Vagina (tissue), 2 donors: ENCODE measurements around the gene GMPPA. TPM values are rescaled to one million over a fixed set of nuclear protein-coding genes. Genes with fewer than 3 reads are reported as not detected.

Source experiments
- DNase-seq, 2 donors: peaks; one replicate each; pipeline ENCODE4 v3.0.0-alpha.2; 2017; ENCODE audit errors: extremely low spot score in 2 of 2
- H3K27ac ChIP-seq: fragments of 200-600 bp; sonication (generic); one replicate; pipeline ENCODE4 v1.5.1; 2019
- H3K27me3 ChIP-seq: fragments of 200-600 bp; sonication (generic); one replicate; pipeline ENCODE4 v1.5.1; 2019
- H3K36me3 ChIP-seq, 2 donors: fragments of 200-600 bp; sonication (generic); one replicate each; pipeline ENCODE4 v1.5.1; 2017 to 2019
- H3K4me1 ChIP-seq: fragments of 200-600 bp; sonication (generic); one replicate; pipeline ENCODE4 v1.5.1; 2019
- H3K4me3 ChIP-seq, 2 donors: fragments of 200-600 bp; sonication (generic); 1 replicate in 1 of 2; 2 replicates in 1 of 2; pipeline ENCODE4 v1.5.1; 2016 to 2019
- H3K9me3 ChIP-seq: fragments of 200-600 bp; sonication (generic); one replicate; pipeline ENCODE4 v1.5.1; 2019
- POLR2A ChIP-seq, 2 donors: fragments of 450-650 bp; IDR thresholded peaks; one replicate each; pipeline ENCODE4 v1.6.1; 2017; ENCODE audit warnings: antibody characterized with exemption in 2 of 2, mild to moderate bottlenecking in 2 of 2, moderate library complexity in 2 of 2
- POLR2AphosphoS5 ChIP-seq, 2 donors: sonication (generic); formaldehyde crosslinking; IDR thresholded peaks; one replicate each; pipeline ENCODE4 v1.9.0; 2017; ENCODE audit warnings: antibody characterized with exemption in 2 of 2, mild to moderate bottlenecking in 2 of 2, low read depth in 1 of 2; ENCODE audit not compliant: insufficient read depth in 1 of 2
- intact Hi-C: fragments of 100-400 bp; cut with DNase I; formaldehyde crosslinking; loops from one replicate; pipeline ENCODE4 v1.15.1; 2023
- total RNA-seq: library from RNA; depleted of rRNA; stranded (reverse); fragments of >200 nt; gene quantifications from one replicate; pipeline ENCODE4 v1.2.3, GENCODE V29; 2016
- TF ChIP-seq, protein P1 (sequence below), 3 experiments: fragments of 450-650 bp in 2 of 3; fragments of 200-600 bp in 1 of 3; sonication (generic) in 1 of 3; IDR thresholded peaks; one replicate each; pipeline ENCODE4 v1.5.1; 2017 to 2019; ENCODE audit warnings: antibody characterized with exemption in 3 of 3, mild to moderate bottlenecking in 2 of 3, moderate library complexity in 2 of 3

GMPPA gene
- total RNA-seq, 1 donor from 2014 or later = 35.4 TPM

DNA sequence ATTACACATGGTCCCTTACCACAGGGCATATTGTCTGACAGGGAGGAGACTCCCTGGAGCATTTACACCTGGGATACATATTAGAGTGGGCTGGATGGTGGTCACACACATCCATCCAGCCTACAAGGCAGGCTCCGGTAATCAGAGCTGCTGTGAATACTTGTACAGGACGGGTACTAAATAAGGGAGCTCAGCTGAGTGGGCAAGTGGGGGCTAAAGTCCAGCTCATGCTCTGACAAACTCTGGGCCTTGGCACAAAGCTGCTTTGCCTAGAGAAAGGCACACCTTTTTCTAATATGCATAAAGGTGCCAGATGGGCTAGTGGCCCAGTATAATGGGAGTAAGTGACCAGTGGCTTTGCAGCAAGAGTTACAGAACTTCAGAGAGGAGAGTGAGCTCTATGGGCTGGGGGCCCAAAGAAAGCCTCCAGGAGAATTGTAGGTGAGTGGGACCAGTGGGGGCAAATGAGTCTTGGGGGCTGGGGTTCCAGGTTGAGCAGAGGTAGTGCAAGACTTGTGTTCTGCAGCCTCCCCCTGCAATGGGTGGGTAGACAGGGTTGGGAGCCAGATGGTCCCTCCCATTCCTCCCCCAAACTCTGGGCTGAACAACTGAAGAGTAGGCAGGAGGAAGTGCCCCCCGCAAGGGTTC, 46.7 kb downstream of the GMPPA start:
- Histone ChIP-seq H3K27ac (no peak overlapping the region), H3K4me3 (no peak overlapping the region), H3K27me3 (no peaks in the 10 kb centered on the region), H3K36me3 (peaks cover 0 to 8% of the 10 kb centered on the region in 2 donors), H3K9me3 (no peaks in the 10 kb centered on the region), H3K4me1 (peaks cover 28% of the 10 kb centered on the region)
- no peak for DNase-seq
- intact Hi-C loops = no loop called here
- TF ChIP-seq POLR2A (IDR thresholded peaks at IDR 0.05) (no peak), POLR2AphosphoS5 (IDR thresholded peaks at IDR 0.05; ENCODE audit: insufficient read depth in 1 of 2, low read depth in 1 of 2) (no peak)
- TF ChIP-seq, protein P1, sequence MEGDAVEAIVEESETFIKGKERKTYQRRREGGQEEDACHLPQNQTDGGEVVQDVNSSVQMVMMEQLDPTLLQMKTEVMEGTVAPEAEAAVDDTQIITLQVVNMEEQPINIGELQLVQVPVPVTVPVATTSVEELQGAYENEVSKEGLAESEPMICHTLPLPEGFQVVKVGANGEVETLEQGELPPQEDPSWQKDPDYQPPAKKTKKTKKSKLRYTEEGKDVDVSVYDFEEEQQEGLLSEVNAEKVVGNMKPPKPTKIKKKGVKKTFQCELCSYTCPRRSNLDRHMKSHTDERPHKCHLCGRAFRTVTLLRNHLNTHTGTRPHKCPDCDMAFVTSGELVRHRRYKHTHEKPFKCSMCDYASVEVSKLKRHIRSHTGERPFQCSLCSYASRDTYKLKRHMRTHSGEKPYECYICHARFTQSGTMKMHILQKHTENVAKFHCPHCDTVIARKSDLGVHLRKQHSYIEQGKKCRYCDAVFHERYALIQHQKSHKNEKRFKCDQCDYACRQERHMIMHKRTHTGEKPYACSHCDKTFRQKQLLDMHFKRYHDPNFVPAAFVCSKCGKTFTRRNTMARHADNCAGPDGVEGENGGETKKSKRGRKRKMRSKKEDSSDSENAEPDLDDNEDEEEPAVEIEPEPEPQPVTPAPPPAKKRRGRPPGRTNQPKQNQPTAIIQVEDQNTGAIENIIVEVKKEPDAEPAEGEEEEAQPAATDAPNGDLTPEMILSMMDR (IDR thresholded peaks at IDR 0.05) = no peak

DNA sequence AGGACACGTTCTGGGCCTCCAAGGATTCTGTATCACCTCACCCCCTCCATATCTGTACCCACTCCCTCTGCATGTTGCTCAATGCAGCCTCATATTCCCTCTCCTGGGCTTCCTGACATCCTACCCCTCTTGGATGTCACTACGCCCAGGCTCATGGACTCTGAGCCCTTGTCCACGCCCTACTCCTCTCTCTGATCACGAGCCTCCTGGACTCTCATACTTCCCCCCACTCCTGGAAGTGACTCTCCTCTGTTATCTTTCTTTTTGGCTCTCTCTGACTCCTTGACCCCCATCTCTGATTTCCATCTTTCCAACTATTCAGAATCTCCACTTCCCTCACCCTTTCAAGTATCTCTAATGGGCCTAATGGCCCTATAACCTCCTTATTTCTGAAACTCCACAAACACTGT, 47.3 kb downstream of the GMPPA start:
- intact Hi-C loops = no loop called here
- TF ChIP-seq, protein P1 (IDR thresholded peaks at IDR 0.05) = no peak
- no peak for TF ChIP-seq POLR2A (IDR thresholded peaks at IDR 0.05)
- no peak for TF ChIP-seq POLR2AphosphoS5 (IDR thresholded peaks at IDR 0.05; ENCODE audit: insufficient read depth in 1 of 2, low read depth in 1 of 2)

DNA sequence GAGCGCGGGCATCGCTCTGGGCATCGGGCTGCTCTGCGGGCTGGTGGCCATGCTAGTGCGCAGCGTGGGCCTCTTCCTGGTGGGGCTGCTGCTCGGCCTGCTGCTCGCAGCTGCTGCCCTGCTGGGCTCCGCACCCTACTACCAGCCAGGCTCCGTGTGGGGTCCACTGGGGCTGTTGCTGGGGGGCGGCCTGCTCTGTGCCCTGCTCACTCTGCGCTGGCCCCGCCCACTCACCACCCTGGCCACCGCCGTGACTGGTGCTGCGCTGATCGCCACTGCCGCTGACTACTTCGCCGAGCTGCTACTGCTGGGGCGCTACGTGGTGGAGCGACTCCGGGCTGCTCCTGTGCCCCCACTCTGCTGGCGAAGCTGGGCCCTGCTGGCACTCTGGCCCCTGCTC, 48.9 kb downstream of the GMPPA start:
- H3K36me3 ChIP-seq = no peaks in the 10 kb centered on the region
- TF ChIP-seq POLR2A (IDR thresholded peaks at IDR 0.05) (no peak), POLR2AphosphoS5 (IDR thresholded peaks at IDR 0.05; ENCODE audit: insufficient read depth in 1 of 2, low read depth in 1 of 2) (no peak)
- TF ChIP-seq, protein P1 (IDR thresholded peaks at IDR 0.05) = no peak
- H3K27me3 ChIP-seq = no peaks in the 10 kb centered on the region
- no peak overlapping the region for H3K27ac ChIP-seq
- intact Hi-C loops = no loop called here
- H3K4me3 ChIP-seq = no peak overlapping the region
- peaks cover 27% of the 10 kb centered on the region for H3K4me1 ChIP-seq
- H3K9me3 ChIP-seq = no peaks in the 10 kb centered on the region
- DNase-seq = no peak

More for the DNA sequence above, 47.3 kb downstream of the GMPPA start:
- peaks cover 0 to 4% of the 10 kb centered on the region in 2 donors for H3K36me3 ChIP-seq
- no peaks in the 10 kb centered on the region for H3K9me3 ChIP-seq
- H3K4me3 ChIP-seq = no peak overlapping the region
- no peak for DNase-seq
- peaks cover 28% of the 10 kb centered on the region for H3K4me1 ChIP-seq
- no peaks in the 10 kb centered on the region for H3K27me3 ChIP-seq
- H3K27ac ChIP-seq = no peak overlapping the region

DNA sequence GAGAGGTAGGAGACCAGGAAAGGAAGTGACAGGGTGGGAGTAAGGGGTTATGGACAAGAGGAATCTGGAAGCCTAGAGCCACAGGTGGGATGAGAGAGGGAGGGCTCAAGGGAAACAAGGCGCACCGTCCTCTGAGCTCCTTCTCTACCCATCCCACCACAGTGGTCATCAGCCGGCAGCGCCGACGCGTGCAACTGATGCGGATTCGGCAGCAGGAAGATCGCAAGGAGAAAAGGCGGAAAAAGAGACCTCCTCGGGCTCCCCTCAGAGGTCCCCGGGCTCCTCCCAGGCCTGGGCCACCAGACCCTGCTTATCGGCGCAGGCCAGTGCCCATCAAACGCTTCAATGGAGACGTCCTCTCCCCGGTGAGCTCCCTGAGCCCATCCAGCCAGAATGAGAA, 50.3 kb downstream of the GMPPA start:
- Histone ChIP-seq H3K36me3 (no peaks in the 10 kb centered on the region), H3K27me3 (no peaks in the 10 kb centered on the region), H3K27ac (no peak overlapping the region), H3K4me1 (peaks cover 31% of the 10 kb centered on the region), H3K9me3 (no peaks in the 10 kb centered on the region), H3K4me3 (no peak overlapping the region)
- TF ChIP-seq, protein P1 (IDR thresholded peaks at IDR 0.05) = no peak
- no peak for TF ChIP-seq POLR2A (IDR thresholded peaks at IDR 0.05)
- TF ChIP-seq POLR2AphosphoS5 (IDR thresholded peaks at IDR 0.05; ENCODE audit: insufficient read depth in 1 of 2, low read depth in 1 of 2) = no peak
- DNase-seq = no peak
- intact Hi-C loops = no loop called here

DNA sequence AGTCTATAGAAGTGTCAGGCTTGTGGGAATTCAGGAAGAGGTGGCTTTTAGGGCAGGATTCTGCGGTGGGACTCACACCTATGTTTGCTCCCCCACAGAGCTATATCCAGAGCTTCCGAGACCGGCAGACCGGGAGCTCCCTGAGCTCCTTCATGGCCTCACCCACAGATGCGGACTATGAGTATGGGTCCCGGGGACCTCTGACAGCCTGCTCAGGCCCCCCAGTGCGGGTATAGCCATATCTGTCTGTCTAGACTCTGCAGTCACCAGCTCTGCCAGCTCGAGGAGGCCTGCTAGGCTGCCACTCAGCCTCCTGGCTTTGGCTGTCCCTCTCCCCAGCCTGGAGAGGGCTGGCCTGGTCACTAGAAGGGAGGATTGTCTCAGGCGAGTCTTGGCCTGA, 50.9 kb downstream of the GMPPA start:
- Histone ChIP-seq H3K36me3 (no peaks in the 10 kb centered on the region), H3K4me1 (peaks cover 25% of the 10 kb centered on the region), H3K27ac (no peak overlapping the region), H3K9me3 (no peaks in the 10 kb centered on the region), H3K4me3 (no peak overlapping the region), H3K27me3 (no peaks in the 10 kb centered on the region)
- TF ChIP-seq POLR2AphosphoS5 (IDR thresholded peaks at IDR 0.05; ENCODE audit: insufficient read depth in 1 of 2, low read depth in 1 of 2) (no peak), POLR2A (IDR thresholded peaks at IDR 0.05) (no peak)
- TF ChIP-seq, protein P1 (IDR thresholded peaks at IDR 0.05) = no peak
- DNase-seq = no peak
- intact Hi-C loops = no loop called here
